ENCODE data around the gene IL1RL2. TPM values are rescaled to one million over a fixed set of nuclear protein-coding genes. Genes with fewer than 3 reads are reported as not detected.

The IL1RL2 gene
- total RNA-seq, 1 donor from 2014 or later: 1.0 TPM

GRCh38 chr2:102237176-102237575, 50.4 kb downstream of the IL1RL2 start:
- H3K36me3 Mint-ChIP-seq: no peaks in the 10 kb centered on the region
- no peaks in the 10 kb centered on the region for H3K27me3 Mint-ChIP-seq
- no peak for TF ChIP-seq CTCF (conservative IDR thresholded peaks at IDR 0.05)
- H3K4me1 Mint-ChIP-seq (ENCODE audit: unreplicated experiment): peaks cover 16% of the 10 kb centered on the region
- no peak overlapping the region for H3K27ac Mint-ChIP-seq
- H3K9me3 Mint-ChIP-seq: no peaks in the 10 kb centered on the region
- DNase-seq (ENCODE audit: extremely low spot score, unreplicated experiment): no peak
- H3K4me3 Mint-ChIP-seq: no peak overlapping the region

DNA sequence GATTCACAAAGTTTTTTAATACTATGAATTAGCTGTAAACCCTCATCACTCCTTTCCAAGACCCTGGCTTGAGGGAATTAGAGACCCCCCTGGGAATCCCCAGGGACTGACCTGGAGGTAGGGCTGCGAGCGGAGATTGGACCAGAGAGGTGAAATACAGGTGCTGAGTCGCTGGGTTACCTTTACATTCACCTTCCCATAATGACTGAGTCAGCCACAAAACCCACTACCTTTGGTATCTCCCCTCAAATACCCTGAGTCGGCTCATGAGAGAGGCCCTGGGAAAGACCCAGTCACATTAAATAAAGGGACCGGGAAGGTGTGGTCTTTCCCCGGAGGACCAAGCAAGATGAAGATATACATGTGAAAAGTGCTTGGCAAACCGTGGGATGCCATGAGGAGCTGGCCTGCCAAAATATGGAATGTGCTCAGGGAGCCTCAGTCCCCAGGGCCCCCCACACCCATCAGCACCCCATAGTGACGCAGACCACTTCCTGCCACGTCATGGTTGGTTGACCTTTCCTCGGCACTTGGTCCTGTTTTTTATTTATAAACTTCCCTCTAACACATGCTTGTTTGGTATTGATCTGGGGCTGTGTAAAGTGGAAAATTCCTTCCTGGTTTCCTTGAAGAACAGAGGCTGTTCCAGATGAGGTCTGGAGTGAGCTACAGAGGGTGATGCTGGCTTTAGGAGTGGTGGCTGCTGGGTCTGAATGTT, 51.4 kb downstream of the IL1RL2 start:
- H3K27me3 Mint-ChIP-seq: no peaks in the 10 kb centered on the region
- TF ChIP-seq CTCF (conservative IDR thresholded peaks at IDR 0.05): no peak
- H3K4me1 Mint-ChIP-seq (ENCODE audit: unreplicated experiment): peaks cover 16% of the 10 kb centered on the region
- H3K27ac Mint-ChIP-seq: peak overlapping the region; percentile 11
- H3K36me3 Mint-ChIP-seq: no peaks in the 10 kb centered on the region
- no peaks in the 10 kb centered on the region for H3K9me3 Mint-ChIP-seq
- no peak overlapping the region for H3K4me3 Mint-ChIP-seq
- DNase-seq (ENCODE audit: extremely low spot score, unreplicated experiment): no peak

- H3K4me1 Mint-ChIP-seq (ENCODE audit: unreplicated experiment): peaks cover 16% of the 10 kb centered on the region
These were observed 52.0 kb downstream of the IL1RL2 start for GRCh38 chr2:102238778-102239177.

DNA sequence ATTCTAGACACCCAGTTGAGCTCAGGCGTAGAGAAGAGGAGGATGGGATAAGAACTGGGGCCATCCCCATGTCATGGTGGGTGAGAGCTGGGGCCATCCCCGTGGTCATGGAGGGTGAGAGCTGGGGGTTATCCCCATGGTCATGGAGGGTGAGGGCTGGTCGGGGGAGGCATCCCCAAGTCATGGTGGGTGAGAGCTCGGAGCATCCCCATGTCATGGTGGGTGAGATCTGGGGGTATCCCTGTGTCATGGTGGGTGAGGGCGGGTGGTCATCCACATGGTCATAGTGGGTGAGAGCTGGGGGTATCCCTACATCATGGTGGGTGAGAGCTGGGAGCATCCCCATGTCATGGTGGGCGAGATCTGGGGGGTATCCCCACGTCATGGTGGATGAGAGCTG, 52.5 kb downstream of the IL1RL2 start:
- H3K27ac Mint-ChIP-seq: no peak overlapping the region
- H3K4me1 Mint-ChIP-seq (ENCODE audit: unreplicated experiment): peaks cover 16% of the 10 kb centered on the region

More at GRCh38 chr2:102238778-102239177, 52.0 kb downstream of the IL1RL2 start:
- H3K27me3 Mint-ChIP-seq: no peaks in the 10 kb centered on the region
- peak overlapping the region; percentile 11 for H3K27ac Mint-ChIP-seq
- no peaks in the 10 kb centered on the region for H3K9me3 Mint-ChIP-seq
- no peak for TF ChIP-seq CTCF (conservative IDR thresholded peaks at IDR 0.05)
- H3K36me3 Mint-ChIP-seq: no peaks in the 10 kb centered on the region
- DNase-seq (ENCODE audit: extremely low spot score, unreplicated experiment): peak; percentile 2
- no peak overlapping the region for H3K4me3 Mint-ChIP-seq

GRCh38 chr2:102240640-102241370, 54.0 kb downstream of the IL1RL2 start:
- H3K4me1 Mint-ChIP-seq (ENCODE audit: unreplicated experiment): peaks cover 16% of the 10 kb centered on the region
- H3K27ac Mint-ChIP-seq: peak overlapping the region; percentile 83
- H3K27me3 Mint-ChIP-seq: no peaks in the 10 kb centered on the region
- H3K4me3 Mint-ChIP-seq: peak overlapping the region; percentile 44
- H3K9me3 Mint-ChIP-seq: no peaks in the 10 kb centered on the region
- peak; percentile 98 for TF ChIP-seq CTCF (conservative IDR thresholded peaks at IDR 0.05)
- DNase-seq (ENCODE audit: extremely low spot score, unreplicated experiment): peak; percentile 86
- H3K36me3 Mint-ChIP-seq: no peaks in the 10 kb centered on the region

More for the DNA sequence above, 52.5 kb downstream of the IL1RL2 start:
- H3K4me3 Mint-ChIP-seq: no peak overlapping the region
- H3K36me3 Mint-ChIP-seq: no peaks in the 10 kb centered on the region
- no peaks in the 10 kb centered on the region for H3K9me3 Mint-ChIP-seq
- peak; percentile 49 for DNase-seq (ENCODE audit: extremely low spot score, unreplicated experiment)
- H3K27me3 Mint-ChIP-seq: no peaks in the 10 kb centered on the region
- TF ChIP-seq CTCF (conservative IDR thresholded peaks at IDR 0.05): no peak

Data from type B pancreatic cell (in vitro differentiated cells).